Neural crest cell (in vitro differentiated cells): ENCODE results near the gene DNAH10. TPM values are rescaled to one million over a fixed set of nuclear protein-coding genes. Genes with fewer than 3 reads are reported as not detected.

Experiments used
- DNase-seq: peaks from one replicate; pipeline ENCODE4 v3.0.0; 2021; ENCODE audit warnings: low read depth, mixed read lengths, low spot score
- H3K27ac Mint-ChIP-seq: one replicate; pipeline ENCODE4 v1.8.0; 2021; ENCODE audit warnings: mild to moderate bottlenecking, mixed read lengths; ENCODE audit not compliant: unreplicated experiment
- H3K27me3 Mint-ChIP-seq: 2 replicates; pipeline ENCODE4 v1.8.0; 2021; ENCODE audit warnings: low read depth, mild to moderate bottlenecking, mixed read lengths
- H3K36me3 Mint-ChIP-seq: 2 replicates; pipeline ENCODE4 v1.8.0; 2021; ENCODE audit warnings: low read depth, mild to moderate bottlenecking, mixed read lengths
- H3K4me1 Mint-ChIP-seq: 2 replicates; pipeline ENCODE4 v1.8.0; 2021; ENCODE audit warnings: mixed read lengths
- H3K4me3 Mint-ChIP-seq: one replicate; pipeline ENCODE4 v1.8.0; 2021; ENCODE audit warnings: mild to moderate bottlenecking, mixed read lengths
- H3K9me3 Mint-ChIP-seq: 2 replicates; pipeline ENCODE4 v1.8.0; 2021; ENCODE audit warnings: mixed read lengths
- total RNA-seq: library from RNA; stranded (reverse); gene quantifications from 2 replicates; pipeline ENCODE4 v1.2.1, GENCODE V29; 2021
- TF ChIP-seq, protein P1 (sequence below): fragments of 200-600 bp; sonication (generic); conservative IDR thresholded peaks from 2 replicates; pipeline ENCODE4 v1.5.0; 2021; ENCODE audit warnings: antibody characterized with exemption, mild to moderate bottlenecking

The DNAH10 gene
- total RNA-seq, 1 donor from 2014 or later = 1.1 TPM

GRCh38 chr12:123948401-123948795 lies 186.3 kb downstream of the DNAH10 start:
- Mint-ChIP-seq H3K27ac (peak overlapping the region; percentile 60), H3K27me3 (peaks cover 13% of the 10 kb centered on the region), H3K4me3 (peak overlapping the region; percentile 20), H3K4me1 (peaks cover 60% of the 10 kb centered on the region), H3K9me3 (no peaks in the 10 kb centered on the region), H3K36me3 (peaks cover 10% of the 10 kb centered on the region)
- peak; percentile 12 for DNase-seq
- TF ChIP-seq, protein P1, sequence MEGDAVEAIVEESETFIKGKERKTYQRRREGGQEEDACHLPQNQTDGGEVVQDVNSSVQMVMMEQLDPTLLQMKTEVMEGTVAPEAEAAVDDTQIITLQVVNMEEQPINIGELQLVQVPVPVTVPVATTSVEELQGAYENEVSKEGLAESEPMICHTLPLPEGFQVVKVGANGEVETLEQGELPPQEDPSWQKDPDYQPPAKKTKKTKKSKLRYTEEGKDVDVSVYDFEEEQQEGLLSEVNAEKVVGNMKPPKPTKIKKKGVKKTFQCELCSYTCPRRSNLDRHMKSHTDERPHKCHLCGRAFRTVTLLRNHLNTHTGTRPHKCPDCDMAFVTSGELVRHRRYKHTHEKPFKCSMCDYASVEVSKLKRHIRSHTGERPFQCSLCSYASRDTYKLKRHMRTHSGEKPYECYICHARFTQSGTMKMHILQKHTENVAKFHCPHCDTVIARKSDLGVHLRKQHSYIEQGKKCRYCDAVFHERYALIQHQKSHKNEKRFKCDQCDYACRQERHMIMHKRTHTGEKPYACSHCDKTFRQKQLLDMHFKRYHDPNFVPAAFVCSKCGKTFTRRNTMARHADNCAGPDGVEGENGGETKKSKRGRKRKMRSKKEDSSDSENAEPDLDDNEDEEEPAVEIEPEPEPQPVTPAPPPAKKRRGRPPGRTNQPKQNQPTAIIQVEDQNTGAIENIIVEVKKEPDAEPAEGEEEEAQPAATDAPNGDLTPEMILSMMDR = no peak

GRCh38 chr12:123948796-123949769 lies 187.0 kb downstream of the DNAH10 start:
- peaks cover 10% of the 10 kb centered on the region for H3K36me3 Mint-ChIP-seq
- TF ChIP-seq, protein P1 = no peak
- peak overlapping the region; percentile 20 for H3K4me3 Mint-ChIP-seq
- peaks cover 60% of the 10 kb centered on the region for H3K4me1 Mint-ChIP-seq
- H3K9me3 Mint-ChIP-seq = no peaks in the 10 kb centered on the region
- peak; percentile 16 for DNase-seq
- H3K27me3 Mint-ChIP-seq = peaks cover 13% of the 10 kb centered on the region
- H3K27ac Mint-ChIP-seq = peak overlapping the region; percentile 60

DNA sequence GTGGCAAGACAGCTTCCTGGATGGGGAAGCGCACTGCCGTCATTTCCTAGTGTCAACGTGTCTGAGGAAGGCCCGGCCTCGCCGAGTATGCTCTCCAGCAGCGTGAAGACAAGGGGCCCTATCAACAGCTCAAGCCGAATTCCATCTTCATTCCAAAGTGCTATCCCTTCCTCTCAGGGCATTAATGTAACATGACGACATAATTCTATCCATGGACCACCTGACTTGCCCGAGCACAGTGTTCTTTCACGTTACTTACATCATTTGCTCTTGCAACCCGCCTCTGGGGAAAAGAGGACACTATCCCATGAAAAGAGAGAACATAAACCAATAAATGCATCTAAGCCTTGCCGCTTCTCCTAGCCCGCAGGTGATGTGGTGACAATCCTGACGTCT lies 187.7 kb downstream of the DNAH10 start:
- peaks cover 55% of the 10 kb centered on the region for H3K4me1 Mint-ChIP-seq
- H3K27me3 Mint-ChIP-seq = peaks cover 9% of the 10 kb centered on the region
- H3K4me3 Mint-ChIP-seq = no peak overlapping the region
- no peak overlapping the region for H3K27ac Mint-ChIP-seq
- peaks cover 5% of the 10 kb centered on the region for H3K36me3 Mint-ChIP-seq
- TF ChIP-seq, protein P1 = no peak
- no peak for DNase-seq
- no peaks in the 10 kb centered on the region for H3K9me3 Mint-ChIP-seq

DNA sequence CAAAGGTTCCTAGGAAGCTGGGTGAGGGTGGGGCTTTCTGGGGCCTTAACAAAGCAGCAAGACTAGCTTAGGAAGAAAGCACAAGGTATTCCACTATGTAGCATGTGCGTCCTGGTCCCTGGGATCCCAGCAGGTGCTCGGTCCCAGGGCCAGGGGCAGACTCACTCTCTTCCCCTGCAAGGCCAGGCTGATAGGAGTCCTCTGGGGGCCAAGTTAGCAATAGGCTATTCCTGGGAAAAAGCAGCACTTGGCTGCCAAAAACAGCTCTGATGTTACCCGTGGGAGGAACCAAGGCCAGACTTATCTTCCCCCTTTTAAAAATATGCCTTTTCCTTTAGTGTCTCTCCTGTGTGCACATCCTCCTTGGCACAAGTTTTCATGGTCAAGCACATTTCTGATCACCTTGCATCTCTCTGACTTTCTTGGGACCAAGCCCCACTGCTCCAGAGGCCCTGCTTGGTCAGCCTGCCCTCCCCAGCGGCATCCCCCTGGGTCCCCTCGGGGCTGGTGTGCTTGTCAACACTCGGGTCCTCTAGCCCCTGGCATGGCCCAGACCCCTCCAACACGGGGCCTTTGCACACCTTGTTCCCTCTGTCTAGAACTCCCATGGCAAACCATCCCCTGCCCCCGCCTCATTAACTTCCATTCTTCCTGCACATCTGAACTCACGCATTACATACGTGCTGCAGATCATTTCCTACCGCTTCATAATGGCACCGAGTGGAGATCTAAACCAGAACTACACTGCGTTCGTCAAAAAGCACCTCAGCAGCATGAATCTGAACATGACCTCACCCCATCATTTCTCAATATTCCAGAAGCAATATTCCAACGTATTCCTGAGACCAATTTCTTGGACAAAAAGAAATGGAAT lies 188.6 kb downstream of the DNAH10 start:
- Mint-ChIP-seq H3K27ac (no peak overlapping the region), H3K9me3 (no peaks in the 10 kb centered on the region), H3K4me3 (no peak overlapping the region), H3K4me1 (peaks cover 46% of the 10 kb centered on the region), H3K27me3 (peaks cover 8% of the 10 kb centered on the region), H3K36me3 (peaks cover 4% of the 10 kb centered on the region)
- TF ChIP-seq, protein P1 = no peak
- DNase-seq = no peak

DNA sequence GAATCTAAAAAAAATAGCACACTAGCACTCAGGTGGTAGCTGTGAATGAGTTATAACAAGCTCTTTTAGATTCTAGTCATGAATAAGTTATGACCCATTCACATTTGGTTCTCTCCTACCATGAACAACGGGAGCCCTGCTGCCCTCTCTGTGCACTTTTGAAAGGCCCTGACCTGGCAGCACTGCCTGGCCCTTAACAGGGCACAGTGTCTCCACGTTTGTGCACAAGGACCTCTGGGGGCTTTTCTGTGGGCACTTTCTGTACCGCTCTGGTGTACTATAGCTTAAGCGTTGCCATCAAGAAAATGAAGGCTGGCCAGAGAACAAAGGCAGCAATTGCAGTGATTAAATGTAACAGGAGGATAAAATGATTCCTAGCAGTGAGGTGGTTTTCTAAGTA lies 189.4 kb downstream of the DNAH10 start:
- Mint-ChIP-seq H3K27me3 (peaks cover 3% of the 10 kb centered on the region), H3K4me3 (no peak overlapping the region), H3K36me3 (peaks cover 2% of the 10 kb centered on the region), H3K9me3 (no peaks in the 10 kb centered on the region), H3K4me1 (peaks cover 42% of the 10 kb centered on the region), H3K27ac (no peak overlapping the region)
- DNase-seq = no peak
- TF ChIP-seq, protein P1 = no peak
